HPDE6-E6E7 (cell line): ENCODE measurements around the gene CENPO.
"Not testable (repeated sequence)": the region's sequence is repeated elsewhere in the genome, so short reads cannot be mapped to it uniquely, and the experiment has no call there.

Experiments
- DNase-seq: peaks from one replicate; pipeline ENCODE4 v3.0.0; 2011; ENCODE audit warnings: missing footprints; ENCODE audit errors: extremely low spot score

Gene CENPO

GRCh38 chr2:24788816-24789215 is 4.4 kb upstream of the CENPO start:
- DNase-seq = no peak

GRCh38 chr2:24791452-24791851 is 1.8 kb upstream of the CENPO start:
- no peak for DNase-seq

GRCh38 chr2:24792542-24792873 is 717 bp upstream of the CENPO start:
- DNase-seq = no peak

GRCh38 chr2:24793761-24794435 is 673 bp downstream of the CENPO start:
- DNase-seq = peak; percentile 6

DNA sequence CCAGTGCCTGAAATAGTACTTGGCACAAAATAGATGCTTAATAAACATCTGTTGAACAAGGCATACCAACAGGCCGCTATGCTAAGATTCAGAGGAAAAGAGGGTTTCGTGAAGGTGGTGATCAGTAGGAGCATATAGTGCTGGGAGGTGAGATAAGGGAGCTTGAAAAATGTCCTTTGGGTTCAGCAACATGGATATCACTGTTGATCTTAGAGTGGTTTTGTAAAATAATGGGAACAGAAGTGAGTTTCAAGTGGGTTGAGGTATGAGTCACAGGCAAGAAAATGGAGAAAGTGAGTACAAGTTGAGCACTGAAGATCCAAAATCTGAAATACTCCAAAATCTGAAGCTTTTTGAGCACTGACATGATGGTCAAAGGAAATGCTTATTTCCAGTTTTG is 4.4 kb downstream of the CENPO start:
- no peak for DNase-seq

GRCh38 chr2:24800487-24800886 is 7.3 kb downstream of the CENPO start:
- DNase-seq = not testable (repeated sequence)

DNA sequence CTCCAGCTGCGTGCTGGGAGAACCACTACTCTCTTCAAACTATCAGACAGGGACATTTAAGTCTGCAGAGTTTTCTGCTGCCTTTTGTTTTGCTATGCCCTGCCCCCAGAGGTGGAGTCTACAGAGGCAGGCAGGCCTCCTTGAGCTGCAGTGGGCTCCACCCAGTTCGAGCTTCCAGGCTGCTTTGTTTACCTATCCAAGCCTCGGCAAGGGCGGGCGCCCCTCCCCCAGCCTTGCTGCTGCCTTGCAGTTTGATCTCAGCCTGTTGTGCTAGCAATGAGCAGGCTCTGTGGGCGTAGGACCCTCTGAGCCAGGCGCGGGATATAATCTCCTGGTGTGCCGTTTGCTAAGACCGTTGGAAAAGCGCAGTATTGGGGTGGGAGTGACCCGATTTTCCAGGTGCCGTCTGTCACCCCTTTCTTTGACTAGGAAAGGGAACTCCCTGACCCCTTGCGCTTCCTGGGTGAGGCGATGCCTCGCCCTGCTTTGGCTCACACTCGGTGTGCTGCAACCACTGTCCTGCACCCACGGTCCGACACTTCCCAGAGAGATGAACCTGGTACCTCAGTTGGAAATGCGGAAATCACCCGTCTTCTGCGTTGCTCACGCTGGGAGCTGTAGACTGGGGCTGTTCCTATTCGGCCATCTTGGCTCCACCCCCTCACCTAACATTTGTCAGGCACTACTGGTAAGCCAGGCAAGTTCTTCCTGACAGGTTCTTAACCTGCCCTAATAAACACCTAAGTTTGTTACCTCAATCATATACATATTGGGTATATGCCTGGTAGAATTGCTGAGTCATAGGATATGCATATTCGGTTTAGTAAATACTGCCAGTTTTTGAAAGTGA is 12.8 kb downstream of the CENPO start:
- DNase-seq = not testable (repeated sequence)

DNA sequence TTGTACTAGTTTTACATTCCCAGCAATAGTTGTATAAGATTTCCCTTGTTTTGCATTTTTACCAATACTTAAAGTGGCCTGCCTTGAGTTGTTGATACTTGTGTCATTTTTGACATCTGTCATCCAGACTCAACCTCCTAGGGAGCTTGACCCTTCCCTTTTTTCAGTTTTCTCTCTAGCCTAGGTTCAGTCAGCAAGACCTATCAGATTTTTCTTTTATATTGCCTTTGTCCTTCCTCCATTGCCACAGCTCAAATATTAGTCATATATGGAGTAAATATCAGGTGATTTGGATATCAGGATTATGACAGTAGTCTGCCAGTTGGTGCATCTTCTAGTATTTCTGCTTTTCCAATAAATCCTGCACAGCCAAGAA is 13.4 kb downstream of the CENPO start:
- no peak for DNase-seq

DNA sequence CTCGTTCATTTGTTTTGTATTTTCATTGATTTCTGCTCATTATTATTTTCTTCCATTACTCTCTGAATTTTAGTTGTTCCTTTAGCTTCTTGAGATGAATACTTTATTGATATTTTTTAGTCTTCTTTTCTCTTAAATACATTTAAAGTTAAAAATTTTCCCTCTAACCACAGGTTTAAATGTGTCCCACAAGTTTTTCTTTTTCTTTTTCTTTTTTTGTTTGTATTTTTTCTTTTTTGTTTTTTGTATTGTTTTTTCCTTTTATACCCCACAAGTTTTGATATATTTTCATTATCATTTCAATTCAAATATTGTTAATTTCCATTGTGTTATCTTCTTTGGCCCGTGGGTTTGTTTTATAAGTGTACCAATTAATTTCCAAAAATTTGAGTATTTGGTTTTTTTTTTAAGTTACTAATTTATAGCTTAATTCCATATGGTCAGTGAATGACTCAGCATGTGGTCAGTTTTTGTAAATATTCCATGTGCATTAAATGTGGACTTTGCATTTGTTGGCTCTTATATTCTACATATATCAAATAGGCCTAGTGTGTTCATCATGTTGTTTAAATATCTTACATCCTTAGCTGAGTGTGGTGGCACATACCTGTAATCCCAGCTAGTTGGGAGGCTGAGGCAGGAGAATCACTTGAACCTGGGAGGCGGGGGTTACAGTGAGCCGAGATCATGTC is 16.2 kb downstream of the CENPO start:
- DNase-seq = no peak

DNA sequence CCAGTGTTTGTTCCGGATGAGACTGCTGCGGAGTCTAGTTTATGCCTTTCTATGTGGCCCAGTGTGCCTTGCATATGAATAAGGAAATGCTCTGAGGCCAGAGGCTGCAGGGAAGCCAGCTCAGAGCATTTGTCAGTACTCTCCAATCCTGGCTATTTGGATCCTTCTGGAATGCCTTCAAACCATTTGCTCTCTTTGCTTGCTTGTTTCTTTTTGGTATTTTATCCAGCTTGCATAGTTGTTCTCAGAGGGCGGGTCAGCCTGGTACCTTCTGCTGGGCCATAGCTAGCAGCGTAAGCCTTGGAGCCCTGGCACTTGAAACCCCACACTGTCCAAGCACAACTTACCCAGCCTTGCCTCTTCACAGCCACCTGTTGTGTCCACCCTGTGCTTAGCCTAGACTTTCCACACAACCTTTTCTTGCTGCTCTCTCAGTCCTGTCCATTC is 20.5 kb downstream of the CENPO start:
- DNase-seq = no peak

DNA sequence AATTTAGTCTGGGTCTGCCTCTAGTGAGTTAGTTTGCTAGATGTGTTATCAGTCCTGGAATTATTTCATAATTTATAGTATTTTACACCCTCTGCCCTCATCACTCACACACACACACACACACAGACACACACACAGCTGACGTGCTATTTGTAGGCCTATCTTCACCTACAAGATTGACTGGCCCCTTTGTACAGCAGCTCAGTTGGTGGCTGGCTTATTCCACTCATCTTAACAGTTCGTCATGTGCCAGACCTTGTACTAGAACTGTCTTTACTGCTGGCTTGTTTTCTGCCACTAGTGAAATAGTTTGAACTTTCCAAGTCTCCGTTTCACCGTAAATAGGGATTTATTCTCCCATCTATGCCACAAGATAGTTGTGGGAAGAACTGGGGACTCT is 21.3 kb downstream of the CENPO start:
- no peak for DNase-seq

- DNase-seq = no peak
Measured at GRCh38 chr2:24815171-24815570, 21.9 kb downstream of the CENPO start.

GRCh38 chr2:24816404-24816803 is 23.2 kb downstream of the CENPO start:
- no peak for DNase-seq

- peak; percentile 19 for DNase-seq
Measured at GRCh38 chr2:24816884-24817283, 23.7 kb downstream of the CENPO start.

GRCh38 chr2:24818721-24819167 is 25.5 kb downstream of the CENPO start:
- DNase-seq = no peak

DNA sequence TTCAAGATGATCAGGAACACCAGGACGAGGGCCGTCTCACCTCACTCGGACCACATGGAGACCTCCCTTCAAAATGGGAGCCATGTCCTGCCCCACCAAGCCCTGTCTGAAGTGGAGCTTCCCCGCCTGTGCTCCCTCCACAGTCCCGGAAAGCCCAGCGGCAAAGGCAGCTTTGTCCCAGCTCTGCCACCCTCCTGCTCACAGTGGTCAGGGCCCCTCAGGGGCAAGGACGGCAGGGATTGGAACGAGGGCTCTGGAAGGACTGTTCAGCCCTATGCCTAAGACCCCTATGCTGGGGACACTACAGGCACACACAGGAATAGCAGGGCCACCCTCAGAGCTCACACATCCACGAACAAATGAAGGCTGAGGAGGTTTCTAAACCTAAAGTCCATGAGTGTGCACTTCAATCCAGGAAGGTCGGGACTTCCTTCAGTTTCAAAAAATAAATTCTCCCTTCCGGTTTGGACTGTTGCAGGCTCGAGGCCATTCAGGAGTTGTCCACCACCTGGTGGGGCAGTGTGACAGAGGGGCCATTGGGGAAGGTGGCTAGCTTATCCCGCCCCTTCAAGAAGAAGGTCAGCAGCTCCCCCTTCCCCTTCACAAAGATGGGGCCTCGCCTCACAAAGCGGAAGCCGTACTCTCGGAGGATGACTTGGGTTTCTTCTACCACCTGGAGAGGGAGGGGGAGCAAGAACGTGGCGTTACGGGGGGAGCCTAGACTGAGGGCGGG is 26.4 kb downstream of the CENPO start:
- DNase-seq = no peak

DNA sequence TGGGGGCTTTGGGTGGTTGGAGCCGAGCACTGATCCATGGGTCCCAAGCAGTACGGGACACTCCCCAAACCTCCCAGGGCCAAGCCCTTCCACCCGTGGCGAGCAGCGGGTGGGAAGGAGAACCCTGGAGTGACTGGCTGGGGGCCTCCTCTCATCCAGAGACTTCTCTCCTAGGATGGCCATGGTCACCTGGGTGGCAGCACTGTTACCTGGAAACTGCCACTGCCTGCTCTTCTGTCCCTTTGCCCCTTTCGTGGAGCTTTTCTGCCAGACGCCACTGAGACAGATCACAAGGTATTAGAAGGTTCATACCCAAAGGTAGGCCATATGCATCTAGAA is 26.9 kb downstream of the CENPO start:
- no peak for DNase-seq

DNA sequence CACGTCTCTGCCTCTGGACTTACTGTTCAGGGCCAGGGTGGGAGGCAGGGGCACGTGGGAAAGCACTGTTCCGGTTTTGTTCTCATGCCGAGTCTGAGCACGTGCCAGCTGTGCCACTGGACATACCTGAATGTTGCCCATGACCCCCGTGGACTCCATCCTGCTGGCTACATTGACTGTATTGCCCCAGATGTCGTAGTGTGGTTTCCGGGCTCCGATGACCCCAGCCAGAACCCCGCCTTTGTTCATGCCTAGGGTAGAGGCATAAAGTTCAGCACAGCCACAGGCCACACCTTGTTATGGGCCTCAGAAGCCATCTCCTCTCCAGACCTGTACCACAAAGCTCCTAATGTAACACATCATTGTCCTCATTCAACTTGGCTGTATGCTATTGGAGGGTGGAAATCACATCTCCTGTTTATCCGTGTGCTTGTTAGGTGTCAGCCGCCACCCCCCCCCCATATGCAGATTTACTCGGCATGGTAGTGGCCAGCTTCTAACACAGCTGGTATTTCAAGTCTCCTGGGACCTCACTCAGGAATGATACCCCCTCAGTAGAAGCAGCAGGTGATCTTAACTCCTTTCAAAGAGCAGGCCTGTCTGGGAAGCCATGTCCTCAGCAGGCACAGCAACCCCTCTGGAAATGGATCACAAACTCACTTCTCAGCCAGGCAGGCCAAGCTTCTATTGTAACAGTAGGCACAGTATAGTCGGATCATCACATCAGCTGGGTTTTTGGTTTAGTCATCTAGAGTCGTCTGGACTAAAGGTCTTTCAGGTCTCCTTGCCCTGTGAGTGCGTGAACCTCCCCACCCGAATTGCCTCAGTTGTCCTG is 27.6 kb downstream of the CENPO start:
- no peak for DNase-seq

- no peak for DNase-seq
Measured at GRCh38 chr2:24821433-24821891, 28.2 kb downstream of the CENPO start.

DNA sequence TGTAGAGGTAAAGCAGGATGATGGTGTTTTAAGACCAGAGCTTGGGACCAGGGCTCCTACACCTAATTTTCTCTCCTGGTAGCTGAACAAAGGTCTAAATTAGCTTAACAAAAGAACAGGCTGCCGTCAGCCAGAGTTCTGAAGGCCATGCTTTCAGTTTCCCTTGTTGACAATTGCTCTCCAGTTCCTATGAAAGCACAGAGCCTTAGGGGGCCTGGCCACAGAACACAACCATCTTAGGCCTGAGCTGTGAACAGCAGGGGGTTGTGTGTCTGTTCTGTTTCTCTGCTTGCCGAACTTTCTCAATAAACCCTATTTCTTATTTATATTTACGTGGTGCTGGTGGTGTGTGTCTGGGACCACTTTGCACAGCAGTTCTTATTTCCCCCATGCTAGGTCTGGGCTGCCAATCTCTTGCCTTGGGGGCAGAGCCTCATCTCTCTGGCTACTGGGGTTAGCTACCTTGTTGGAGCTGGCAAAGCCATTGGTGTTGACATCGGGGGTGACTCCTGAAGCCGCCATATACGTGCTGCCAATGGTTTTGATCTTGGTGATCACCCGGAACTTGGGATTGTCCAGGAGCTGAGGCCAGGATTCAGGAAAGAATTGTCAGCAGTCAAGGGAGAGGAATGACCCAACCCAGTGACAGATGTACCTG is 29.0 kb downstream of the CENPO start:
- DNase-seq = no peak
